ENCODE data around the gene WDR17.

The WDR17 gene

GRCh38 chr4:176090115-176090514 is 24.5 kb downstream of the WDR17 start:
- no peak for DNase-seq (ENCODE audit: low spot score)

DNA sequence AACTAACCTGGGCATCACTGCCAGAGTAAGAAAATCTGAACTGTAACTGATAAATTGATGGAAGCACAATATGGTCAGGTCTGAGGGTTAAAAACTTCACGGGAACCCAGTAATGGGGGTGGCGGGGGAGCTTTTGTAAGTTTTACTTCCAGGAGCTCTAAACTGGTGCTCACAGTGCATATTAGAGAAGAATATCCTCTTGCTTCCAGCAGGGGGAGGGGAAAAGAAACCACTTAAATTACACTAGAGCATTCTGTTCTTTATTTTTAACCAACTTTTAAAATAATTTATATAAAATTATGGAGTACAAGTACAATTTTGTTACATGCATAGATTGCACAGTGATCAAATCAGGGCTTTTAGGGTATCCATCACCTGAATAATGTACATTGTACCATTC is 33.7 kb downstream of the WDR17 start:
- DNase-seq (ENCODE audit: low spot score), result no peak

DNA sequence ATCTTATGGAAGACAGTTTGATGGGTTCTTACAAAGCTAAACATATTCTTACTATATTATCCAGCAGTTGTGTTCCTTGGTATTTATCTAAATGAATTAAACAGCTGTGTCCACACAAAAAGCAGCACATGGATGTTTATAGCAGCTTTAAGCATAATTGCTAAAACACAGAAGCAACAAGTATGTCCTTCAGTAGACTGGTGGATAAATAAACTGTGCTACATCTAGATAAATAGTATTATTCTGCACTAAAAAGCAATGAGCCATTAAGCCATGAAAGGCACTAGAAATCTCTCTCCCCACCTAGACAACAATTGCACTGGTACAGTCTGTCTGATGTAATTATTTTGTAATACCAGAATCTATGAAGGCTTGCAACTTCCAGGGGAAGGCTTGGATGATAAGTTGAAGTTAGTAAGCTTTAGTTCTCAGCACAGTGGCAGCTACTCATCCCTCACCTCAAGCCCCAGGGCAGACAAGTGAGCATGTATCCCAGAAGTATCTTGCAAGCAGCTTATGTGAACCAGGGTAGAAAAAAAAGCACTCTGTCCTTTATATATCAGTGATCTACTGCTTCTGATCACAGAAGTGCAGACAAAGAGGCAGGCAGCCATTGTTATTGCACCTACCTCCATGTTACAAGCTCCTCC is 36.9 kb downstream of the WDR17 start:
- DNase-seq (ENCODE audit: low spot score), result no peak

DNA sequence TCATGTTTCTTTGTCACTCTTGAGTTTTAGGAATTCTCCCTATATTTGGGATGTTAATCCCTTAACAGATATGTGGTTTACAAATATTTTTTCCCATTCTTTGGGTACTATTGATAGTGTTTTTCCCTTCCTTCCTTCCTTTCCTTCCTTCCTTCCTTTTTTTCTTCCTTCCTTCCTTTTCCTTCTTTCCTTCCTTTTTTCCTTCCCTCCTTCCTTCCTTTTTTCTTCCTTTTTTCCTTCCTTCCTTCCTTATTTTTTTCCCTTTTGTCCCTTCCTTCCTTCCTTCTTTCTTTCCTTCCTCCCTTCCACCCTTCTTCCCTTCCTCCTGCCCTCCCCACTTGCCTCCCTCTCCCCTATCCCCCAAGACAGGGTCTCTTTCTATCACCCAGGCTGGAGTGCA is 42.1 kb downstream of the WDR17 start:
- DNase-seq (ENCODE audit: low spot score), result no peak

- peak; percentile 27 for DNase-seq (ENCODE audit: low spot score)
Observed at GRCh38 chr4:176123710-176124407, 58.2 kb downstream of the WDR17 start.

DNA sequence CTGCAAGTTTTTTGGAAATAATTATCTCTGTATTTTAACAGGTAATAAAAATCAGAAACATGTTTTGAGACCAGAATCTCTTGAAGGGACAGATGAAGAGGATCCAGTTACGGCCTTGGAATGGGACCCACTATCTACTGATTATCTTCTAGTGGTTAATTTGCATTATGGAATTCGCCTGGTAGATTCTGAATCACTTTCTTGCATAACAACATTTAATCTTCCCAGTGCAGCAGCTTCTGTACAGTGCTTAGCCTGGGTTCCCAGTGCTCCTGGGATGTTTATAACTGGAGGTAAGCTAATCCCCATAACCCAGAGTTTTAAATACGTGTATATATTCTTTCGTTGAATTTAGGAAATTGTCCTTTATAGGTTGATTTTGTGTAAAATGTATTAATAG is 59.4 kb downstream of the WDR17 start:
- DNase-seq (ENCODE audit: low spot score), result no peak

GRCh38 chr4:176134670-176135069 is 69.0 kb downstream of the WDR17 start:
- DNase-seq (ENCODE audit: low spot score), result no peak

- DNase-seq (ENCODE audit: low spot score), result peak; percentile 37
Observed at GRCh38 chr4:176137631-176138030, 72.0 kb downstream of the WDR17 start.

GRCh38 chr4:176139518-176139917 is 73.9 kb downstream of the WDR17 start:
- DNase-seq (ENCODE audit: low spot score), result no peak

GRCh38 chr4:176142253-176142652 is 76.6 kb downstream of the WDR17 start:
- DNase-seq (ENCODE audit: low spot score), result no peak

DNA sequence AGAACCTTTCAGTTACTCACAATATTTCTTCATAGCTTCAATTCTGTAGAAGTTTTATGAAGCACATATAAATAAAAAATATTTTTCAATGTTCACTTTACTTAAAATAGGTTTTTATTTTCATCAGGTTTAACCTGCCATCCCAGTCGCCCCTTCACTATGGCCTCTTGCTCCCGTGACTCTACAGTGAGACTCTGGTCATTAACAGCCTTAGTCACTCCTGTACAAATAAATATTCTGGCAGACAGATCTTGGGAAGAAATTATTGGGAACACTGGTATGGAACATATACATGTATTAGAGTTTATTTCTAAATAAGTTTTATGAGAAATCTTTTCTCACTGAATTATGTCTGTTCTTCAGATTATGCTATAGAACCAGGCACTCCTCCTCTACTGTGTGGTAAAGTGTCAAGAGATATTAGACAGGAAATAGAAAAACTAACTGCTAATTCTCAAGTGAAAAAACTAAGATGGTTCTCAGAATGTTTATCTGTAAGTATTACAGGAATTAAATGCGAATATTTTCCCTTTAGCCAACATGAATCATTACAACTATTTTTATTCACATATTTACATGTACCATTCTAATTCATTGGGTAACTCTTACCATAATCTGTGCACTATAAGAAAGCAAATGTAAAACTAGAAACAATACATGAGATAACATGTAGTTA is 84.2 kb downstream of the WDR17 start:
- DNase-seq (ENCODE audit: low spot score), result no peak

DNA sequence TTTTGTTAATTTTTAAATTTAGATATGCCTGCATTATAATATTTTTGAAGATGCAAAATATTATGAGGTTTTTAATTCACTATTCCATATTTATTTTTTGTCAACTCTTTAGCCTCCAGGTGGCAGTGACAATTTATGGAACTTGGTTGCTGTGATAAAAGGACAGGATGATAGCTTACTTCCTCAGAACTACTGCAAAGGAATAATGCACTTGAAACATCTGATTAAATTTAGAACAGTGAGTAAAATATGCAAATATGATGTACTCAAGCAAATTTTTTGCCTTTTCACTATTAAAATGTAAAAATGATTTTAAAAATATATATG is 84.7 kb downstream of the WDR17 start:
- peak; percentile 30 for DNase-seq (ENCODE audit: low spot score)

GRCh38 chr4:176150704-176151103 is 85.1 kb downstream of the WDR17 start:
- no peak for DNase-seq (ENCODE audit: low spot score)

- DNase-seq (ENCODE audit: low spot score), result no peak
Observed at GRCh38 chr4:176153124-176153523, 87.5 kb downstream of the WDR17 start.

DNA sequence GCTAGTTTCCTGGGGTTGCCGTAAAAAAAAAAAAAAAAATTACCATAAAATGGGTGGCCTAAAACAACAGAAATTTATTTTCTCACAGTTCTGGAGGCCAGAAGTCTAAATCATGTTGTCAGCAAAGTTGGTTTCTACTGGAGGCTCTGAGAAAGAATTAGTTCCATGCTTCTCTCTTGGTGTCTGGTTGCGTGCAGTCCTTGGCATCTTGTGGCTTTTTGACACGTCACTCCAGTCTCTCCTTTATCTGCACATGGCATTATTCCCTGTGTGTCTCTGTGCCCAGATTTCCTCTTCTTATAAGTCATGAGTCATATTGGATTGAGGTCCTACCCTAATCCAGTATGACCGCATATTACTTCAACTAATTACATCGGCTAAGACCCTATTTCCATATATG is 91.0 kb downstream of the WDR17 start:
- peak; percentile 64 for DNase-seq (ENCODE audit: low spot score)

DNA sequence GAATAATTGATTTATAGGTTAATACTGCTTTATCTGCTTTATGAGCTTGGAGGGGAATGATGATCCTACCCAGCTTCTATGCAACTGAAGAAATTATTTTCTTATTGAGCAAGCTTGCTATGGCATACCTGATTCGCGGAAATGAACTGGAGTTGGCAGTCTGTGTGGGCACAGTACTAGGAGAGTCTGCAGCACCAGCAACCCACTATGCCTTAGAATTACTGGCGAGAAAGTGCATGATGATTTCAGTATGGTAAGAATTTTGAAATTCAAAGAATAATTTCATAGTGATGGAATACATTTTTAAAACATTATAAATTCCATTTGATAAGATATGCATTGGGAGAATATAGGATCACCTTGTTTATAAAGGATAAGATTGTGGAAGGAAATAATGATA is 97.4 kb downstream of the WDR17 start:
- DNase-seq (ENCODE audit: low spot score), result no peak

DNA sequence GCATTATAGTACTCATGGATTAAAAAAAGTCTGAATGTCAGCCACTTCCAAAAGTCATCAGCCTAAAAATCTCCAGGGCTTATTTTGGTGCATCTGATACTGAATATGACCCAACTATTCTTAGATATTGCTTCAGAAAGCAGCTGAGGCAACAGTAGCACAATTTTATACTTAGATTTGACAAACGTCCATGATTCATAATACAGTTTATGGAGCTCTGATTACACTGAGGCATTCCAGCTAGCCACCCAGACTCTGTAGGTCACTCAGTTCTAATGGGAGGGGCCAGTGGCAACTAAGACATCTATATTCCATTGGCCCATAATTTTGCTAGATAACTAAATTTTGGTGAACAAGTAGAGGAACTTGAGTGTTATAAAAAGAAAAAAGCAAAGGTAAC is 119.4 kb downstream of the WDR17 start:
- DNase-seq (ENCODE audit: low spot score), result peak; percentile 68

- DNase-seq (ENCODE audit: low spot score), result no peak
Observed at GRCh38 chr4:176186067-176186466, 120.4 kb downstream of the WDR17 start.

GRCh38 chr4:176186671-176187395 is 121.2 kb downstream of the WDR17 start:
- DNase-seq (ENCODE audit: low spot score), result no peak

- DNase-seq (ENCODE audit: low spot score), result no peak
Observed at GRCh38 chr4:176187624-176188023, 122.0 kb downstream of the WDR17 start.

DNA sequence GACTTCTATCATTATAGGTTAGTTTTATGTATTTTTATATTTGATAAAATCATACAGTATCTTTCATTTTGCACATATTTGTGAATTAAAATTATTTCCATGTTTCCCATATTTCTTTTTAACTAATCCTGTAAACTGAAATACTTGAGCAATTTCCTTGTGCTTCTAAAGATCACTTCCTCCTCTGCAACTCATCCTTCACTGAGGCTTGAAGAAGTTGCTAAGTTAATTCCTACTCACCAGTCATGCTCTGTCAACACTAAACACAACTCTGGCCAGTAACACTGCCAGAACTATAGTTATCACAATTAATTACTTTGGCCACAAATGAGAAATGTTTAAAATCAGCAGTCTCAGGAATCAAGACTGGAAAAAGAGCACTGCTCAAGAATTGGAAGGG is 123.0 kb downstream of the WDR17 start:
- no peak for DNase-seq (ENCODE audit: low spot score)

- peak; percentile 15 for DNase-seq (ENCODE audit: low spot score)
Observed at GRCh38 chr4:176189891-176190795, 124.5 kb downstream of the WDR17 start.

Measured in AG20443 (cell line).